Raji (cell line): ENCODE results near the gene SKAP1.

ENCODE experiments used
- POLR2A ChIP-seq: IDR thresholded peaks from 2 replicates; pipeline ENCODE4 v1.6.1; 2011; ENCODE audit warnings: low read depth, low read length, control low read depth; ENCODE audit not compliant: insufficient read depth

Gene SKAP1

DNA sequence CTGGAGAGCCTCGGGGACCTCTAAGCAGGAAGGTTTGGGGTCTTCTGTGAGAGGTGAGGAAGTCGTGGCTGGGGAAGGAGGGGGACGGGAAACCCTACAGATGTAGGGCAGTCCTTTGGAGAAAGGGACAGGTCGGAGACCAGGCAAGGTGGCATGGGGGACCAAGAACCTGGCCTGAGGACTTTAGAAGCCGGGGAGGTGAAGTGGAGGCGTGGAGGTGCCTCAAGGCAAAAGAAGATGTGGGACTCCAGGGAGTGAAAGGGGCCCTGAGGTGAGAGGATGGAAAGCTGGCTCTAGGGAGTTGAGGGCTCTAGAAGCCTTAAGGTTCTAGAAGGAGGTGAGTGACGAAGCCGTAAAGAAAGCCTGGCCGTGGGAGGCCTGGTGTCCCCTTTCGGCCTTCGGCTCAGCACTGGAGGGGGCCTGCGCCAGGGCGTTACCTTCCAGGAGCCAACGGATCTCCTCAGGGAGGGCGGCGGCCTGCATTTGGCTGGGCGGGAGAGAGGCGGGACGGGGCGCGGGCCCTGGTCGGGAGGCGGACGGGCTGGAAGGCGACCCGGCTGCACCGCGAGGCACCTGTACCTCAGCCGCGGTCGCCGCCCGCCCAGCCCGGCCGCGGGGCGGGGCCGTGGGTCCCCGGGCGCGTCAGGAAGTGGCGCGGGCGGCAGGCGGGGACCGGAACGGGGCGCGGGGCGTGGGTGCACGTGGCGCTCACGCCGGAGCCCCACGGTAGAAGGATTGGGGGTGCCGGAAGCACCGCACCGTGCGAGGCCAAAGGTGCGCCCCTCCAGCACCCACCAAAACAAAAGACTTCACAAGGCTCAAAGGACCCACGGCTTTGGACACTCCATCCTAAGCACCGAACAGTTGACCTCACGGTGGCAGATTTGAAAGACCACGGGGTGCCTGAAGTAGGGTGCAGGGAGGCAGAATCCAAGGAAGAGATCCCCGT is at the start of gene SKAP1:
SKAP1 (minus strand) TSS at position 577 of the 949 bp plus-strand sequence.
- no peak for TF ChIP-seq POLR2A

DNA sequence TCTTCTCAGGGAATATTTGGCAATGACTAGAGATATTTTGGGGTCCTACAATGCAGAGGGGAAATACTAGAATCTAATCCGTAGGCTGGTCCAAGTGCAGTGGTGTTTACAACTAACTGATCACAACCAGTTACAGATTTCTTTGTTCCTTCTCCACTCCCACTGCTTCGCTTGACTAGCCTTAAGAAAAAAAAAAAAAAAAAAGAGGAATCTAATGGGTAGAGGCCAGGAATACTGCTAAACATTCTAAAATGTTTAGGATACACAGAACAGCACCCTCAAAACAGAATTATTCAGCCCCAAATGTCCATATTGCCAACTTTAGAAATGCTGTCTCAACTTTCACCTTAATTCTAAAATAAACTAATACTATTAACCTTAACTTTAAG is 49.0 kb upstream of the SKAP1 start:
- TF ChIP-seq POLR2A = no peak

DNA sequence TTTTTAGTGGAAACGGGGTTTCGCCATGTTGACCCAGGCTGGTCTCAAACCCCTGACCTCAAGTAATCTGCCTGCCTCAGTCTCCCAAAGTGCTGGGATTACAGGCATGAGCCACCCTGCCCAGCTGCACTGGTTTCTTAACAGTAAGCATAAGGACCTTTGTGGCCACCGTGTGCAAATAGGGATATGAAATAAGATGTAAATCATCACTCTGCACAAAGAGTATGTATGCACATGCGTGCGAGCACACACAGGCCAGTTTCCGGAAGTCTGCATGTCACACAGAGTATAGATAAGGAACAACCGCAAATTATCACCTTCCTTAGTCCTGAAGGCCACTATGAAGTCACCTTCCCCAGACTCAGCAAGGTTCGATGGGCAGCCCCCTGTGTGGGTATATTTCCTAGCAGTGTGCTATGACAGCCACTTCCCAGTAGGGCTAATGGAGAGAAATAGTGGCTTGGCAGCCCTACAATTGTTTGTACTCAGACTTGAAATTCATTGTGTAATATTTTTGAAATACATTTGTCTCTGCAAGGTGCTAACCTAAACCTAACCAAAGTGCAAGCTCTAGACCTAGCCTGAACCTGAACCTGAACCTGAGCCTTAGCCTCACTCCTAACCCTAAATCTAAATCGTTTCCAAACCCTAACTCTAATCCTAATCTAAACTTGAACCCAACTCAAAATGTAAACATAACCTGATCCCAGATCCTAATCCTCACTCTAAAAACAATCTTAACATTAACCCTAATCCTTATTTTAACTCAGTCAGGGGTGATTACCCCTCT is 48.4 kb upstream of the SKAP1 start:
- TF ChIP-seq POLR2A = no peak

DNA sequence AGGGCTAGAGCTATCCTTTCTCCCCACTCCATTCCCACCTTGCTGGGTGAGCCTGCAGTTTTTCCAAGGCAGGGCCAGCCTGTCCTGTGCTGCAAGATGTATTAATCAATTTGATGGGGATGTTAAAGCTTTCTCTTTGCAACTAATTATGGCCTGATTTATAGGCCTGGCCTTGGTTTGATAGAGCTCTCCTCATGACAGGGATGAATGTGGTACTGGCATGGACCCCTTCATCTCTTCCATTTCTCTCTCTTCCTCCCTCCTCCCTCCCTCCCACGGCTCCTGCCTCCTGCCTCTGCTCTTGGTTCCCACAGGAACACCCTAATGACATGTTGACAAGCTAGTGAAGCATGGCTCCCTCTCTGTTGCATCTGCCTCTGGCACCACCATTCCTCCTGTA is 47.2 kb upstream of the SKAP1 start:
- no peak for TF ChIP-seq POLR2A

DNA sequence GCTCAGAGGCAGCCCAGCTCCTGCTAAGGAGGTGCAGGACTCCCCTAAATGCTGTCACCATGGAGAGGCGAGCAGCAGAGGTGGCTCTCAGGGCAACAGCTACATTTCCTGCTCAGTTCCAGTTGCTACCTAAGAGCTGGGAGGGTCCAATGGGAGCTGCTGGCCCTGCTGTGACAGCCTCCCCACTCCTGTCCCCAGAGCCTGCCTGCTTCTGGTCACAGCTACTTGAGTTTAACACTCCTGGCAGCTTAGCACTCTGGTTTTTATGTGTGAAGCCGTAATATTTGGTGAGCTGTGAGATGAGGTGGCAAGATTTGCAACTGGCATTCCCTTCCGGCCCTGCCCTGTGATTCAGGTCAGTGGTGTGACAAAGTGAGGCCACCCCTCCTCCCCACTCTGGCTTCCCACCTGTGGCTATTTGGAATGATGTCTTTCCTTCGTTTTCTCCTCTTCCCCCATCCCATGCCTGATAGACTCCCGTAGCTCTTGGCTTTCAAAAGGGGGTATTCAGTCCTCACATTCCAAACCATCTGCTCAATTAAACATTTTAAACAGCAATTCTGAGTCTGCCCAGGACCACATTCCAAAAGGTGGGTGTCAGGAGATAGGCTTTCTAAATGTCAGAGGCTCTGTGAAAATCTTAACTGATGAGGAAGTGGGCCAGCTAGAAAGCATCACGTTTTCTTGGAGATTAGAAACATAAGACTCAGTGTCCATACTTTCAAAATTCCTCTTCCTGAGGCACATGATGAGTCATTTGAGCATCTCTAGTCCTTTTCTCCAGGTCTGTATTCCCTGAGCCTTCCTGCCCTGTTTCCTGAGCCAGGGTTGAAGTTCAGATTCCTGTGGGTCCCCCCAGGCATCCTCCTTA is 42.6 kb upstream of the SKAP1 start:
- TF ChIP-seq POLR2A = no peak

DNA sequence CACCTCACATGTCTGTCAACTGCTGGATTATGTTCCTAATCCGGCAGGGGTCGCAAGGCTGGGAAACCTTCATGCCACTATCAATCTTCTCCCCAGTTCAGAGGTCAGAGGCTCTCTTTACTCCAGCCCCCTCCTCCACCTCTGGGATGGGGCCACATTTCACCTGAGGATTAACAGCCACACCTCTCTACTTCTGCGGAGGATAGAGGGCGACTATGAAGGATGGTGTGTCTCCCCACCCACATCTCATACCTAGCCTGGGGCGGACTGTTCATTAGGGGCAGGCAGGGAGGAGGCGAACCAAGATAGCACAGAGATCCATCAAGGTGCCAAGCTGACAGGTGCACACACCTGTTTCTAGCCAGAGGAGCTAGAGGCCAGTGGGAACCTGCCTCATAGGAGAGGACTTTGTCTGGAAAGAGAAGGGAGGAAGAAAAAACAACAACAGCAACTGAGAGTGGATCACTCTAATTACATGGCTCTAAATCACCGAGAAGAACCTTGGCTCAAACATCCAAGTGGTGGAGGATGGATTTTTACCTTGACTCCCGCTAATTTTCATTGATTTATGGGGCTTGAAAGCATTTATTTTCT is 41.9 kb upstream of the SKAP1 start:
- no peak for TF ChIP-seq POLR2A

DNA sequence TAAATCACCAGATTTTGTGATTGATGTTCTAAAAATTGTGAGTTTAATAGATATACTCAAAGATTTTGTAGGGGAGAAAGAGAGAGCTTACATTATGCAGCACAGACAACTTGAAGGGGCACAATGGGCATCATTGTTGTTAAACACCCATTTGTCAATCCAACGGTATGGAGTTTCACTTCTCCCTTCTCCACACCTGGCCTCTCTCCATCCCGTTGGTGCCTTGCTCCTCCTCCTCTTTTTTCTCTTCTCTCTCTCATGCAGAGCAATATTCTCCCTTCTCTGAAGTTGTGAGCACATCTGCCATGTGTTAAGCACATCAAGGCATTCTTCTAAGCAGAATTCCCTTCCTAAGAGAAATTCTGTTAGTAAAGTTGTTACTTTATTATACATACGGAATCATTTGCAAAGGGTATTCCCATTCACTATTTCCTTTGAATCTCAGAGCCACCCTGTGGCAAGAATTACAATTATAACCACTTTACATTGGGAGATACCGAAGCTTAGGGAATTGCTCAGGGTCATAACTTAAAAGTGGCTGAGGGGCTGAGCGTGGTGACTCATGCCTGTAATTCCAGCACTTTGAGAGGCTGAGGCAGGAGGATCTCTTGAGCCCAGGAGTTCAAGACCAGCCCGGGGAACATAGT is 40.5 kb upstream of the SKAP1 start:
- no peak for TF ChIP-seq POLR2A

DNA sequence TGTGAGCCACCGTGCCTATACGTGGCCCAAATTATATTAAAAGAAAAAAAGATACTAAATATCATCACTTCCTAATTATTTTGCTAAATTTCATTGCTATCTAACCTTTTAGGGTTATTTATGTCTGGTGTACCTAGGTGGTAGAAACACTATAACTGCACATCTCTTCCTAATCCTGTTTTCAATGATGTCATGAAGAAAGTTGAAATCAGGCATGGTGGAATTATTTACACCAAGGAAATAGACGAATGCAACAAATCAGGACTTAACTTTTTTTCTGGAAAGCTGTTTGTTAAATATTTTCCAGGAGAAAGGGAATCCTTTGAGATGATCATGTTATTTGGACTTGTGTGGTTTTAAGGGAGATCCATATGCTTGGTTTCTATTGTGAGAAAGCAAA is 39.2 kb upstream of the SKAP1 start:
- TF ChIP-seq POLR2A = no peak

DNA sequence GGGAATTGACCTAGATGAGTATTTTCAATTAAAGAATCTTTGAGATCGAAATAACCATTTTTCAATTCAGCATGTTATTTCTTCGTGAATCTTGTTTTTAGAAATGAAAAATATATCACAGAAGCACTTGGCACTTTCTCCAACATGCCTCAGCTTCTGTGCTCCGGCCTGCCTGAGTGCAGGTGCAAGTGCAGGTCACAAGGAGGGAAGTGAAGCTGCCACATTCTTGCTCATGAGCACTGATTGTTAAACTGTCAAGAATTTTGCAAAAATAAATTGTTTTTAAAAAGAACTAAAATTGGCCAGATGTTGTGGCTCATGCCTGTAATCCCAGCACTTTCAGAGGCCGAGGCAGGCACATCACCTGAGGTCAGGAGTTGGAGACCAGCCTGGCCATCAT is 38.3 kb upstream of the SKAP1 start:
- TF ChIP-seq POLR2A = no peak

DNA sequence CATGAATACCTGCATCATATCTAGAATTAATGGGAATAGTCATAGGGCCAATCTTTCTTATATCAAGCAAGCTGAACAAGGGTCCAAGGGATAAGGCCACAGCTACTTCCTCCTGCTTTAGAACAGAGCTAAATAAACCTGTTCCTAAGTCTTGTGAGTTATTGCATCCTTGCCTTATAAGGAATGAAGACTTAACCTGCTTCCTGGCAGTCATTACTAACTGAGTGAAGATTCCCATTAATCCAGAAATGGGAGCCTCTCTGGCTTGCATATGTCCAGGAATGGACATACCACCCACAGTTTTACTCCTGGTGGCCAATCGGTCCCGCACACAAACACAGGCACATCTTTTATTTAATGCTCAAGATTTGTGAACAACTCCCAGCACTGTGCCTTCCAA is 35.9 kb upstream of the SKAP1 start:
- TF ChIP-seq POLR2A = no peak

DNA sequence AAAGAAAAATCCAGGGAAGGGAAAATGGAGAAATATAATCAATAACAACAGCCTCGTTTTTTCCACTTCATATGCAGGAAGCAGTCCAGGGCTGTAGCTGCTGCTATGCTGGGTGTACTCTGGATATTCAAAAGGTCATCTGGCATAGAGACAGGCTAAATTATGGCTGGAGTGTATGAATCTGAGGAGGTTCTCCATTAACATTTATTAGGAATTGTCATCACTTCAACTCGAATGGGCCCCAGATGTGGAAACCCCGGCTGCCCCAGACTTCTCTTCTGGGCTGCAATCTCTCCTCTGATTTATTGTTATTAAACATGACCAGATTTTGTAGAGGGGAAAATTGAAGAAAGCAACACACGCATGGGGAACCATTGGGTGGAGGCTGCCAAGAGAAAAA is 33.5 kb upstream of the SKAP1 start:
- TF ChIP-seq POLR2A = no peak

DNA sequence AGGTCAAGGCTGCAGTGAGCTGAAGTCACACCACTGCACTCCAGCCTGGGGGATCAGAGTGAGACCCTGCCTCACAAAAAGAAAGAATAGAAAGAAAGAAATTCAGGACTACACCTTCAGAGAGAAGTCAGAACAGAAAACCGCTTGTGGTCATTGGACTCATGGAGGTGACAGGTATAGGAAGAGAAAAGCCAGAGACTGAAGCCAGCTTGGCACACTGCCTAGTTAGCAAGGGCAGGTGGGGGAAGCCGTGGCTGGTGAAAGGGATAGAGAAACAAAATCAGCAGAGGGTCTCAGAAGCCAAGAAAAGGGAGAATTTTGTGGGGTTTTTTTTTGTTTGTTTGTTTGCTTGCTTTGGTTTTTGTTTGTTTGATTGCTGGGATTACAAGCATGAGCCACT is 32.9 kb upstream of the SKAP1 start:
- no peak for TF ChIP-seq POLR2A

DNA sequence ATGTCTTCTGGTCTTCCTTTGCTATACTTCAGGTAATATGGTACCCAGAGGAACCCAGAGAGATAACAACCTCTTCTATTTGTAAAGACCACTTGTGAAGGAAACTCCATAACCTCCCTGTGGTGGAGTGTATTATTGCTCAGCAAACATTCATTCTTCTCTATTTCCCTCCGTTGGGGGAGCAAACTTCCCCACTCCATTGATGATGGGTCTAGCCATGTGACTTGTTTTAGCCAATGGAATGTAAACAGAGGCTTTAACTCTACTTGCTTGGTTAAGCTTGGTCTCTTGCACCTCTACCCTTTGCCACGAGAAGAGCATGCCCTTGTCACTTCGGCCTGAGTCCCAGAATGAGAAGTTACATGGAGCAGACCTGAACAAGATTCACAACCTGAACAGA is 30.0 kb upstream of the SKAP1 start:
- no peak for TF ChIP-seq POLR2A
